ENCODE results near the gene CDH26. TPM values are rescaled to one million over a fixed set of nuclear protein-coding genes. Genes with fewer than 3 reads are reported as not detected.

Gene CDH26
- total RNA-seq, 2 experiments from 2014 or later: 0.19 to 0.36 TPM

DNA sequence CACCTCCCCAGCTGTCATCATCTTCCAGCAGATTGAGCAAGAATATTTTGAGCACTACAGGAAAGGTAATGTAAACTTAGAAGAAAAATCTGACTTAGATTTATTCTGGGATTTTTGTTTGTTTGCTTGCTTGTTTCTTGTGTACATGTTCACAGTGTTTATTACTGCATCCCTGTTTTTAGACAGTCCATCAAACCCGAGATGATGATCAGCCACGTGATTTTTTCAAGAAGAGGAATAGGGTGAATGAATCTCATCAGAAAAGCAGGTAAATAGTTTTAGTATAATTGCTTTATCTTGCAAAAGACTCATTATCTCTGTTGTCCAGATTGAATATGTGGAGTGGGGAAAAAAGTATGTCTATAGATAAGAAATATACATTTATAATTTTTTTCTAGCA, 16.0 kb upstream of the CDH26 start:
- H3K4me1 ChIP-seq (ENCODE audit: insufficient read depth, low read length, poor library complexity, severe bottlenecking): peaks cover 21% of the 10 kb centered on the region
- POLR2A ChIA-PET: no interaction called here
- H3K79me2 ChIP-seq (ENCODE audit: insufficient read depth, low read depth, low read length): peaks cover 13% of the 10 kb centered on the region
- CTCF ChIA-PET (ENCODE audit: unreplicated experiment): no interaction called here
- no peaks in the 10 kb centered on the region for H3K9me3 ChIP-seq (ENCODE audit: low read length)
- BruUV-seq (replicated peaks): no TSS peak
- no peaks in the 10 kb centered on the region for H3K9me2 ChIP-seq (ENCODE audit: insufficient read depth, low read length)
- H3K36me3 ChIP-seq (ENCODE audit: insufficient read depth, low read length): peaks cover 37% of the 10 kb centered on the region
- H3K27ac ChIP-seq (ENCODE audit: low read depth, low read length, poor library complexity, severe bottlenecking): no peak overlapping the region
- no peak overlapping the region for H3K4me3 ChIP-seq (ENCODE audit: low read depth, low read length, poor library complexity, severe bottlenecking)
- 0 out of 2 replicates have a peak overlapping the region, but pooled peaks have one; percentile 13 for H3K4me2 ChIP-seq (ENCODE audit: low read length)
- H2AFZ ChIP-seq (ENCODE audit: low read length): no peak overlapping the region
- TF ChIP-seq EZH2phosphoT487 (IDR thresholded peaks at IDR 0.05; ENCODE audit: borderline replicate concordance, low read depth, low read length): no peak
- TF ChIP-seq, protein P1, sequence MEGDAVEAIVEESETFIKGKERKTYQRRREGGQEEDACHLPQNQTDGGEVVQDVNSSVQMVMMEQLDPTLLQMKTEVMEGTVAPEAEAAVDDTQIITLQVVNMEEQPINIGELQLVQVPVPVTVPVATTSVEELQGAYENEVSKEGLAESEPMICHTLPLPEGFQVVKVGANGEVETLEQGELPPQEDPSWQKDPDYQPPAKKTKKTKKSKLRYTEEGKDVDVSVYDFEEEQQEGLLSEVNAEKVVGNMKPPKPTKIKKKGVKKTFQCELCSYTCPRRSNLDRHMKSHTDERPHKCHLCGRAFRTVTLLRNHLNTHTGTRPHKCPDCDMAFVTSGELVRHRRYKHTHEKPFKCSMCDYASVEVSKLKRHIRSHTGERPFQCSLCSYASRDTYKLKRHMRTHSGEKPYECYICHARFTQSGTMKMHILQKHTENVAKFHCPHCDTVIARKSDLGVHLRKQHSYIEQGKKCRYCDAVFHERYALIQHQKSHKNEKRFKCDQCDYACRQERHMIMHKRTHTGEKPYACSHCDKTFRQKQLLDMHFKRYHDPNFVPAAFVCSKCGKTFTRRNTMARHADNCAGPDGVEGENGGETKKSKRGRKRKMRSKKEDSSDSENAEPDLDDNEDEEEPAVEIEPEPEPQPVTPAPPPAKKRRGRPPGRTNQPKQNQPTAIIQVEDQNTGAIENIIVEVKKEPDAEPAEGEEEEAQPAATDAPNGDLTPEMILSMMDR (conservative IDR thresholded peaks at IDR 0.05; ENCODE audit: low read length): no peak
- intact Hi-C loops (cut with micrococcal nuclease; ENCODE audit: unreplicated experiment): loop anchor here (10.0 kb wide), 1 partner anchor 463 kb away; no protein-coding TSS in a partner anchor
- no peaks in the 10 kb centered on the region; the same call in 1 of the 2 replicates for H4K20me1 ChIP-seq (ENCODE audit: insufficient read depth, low read length)
- DNase-seq (ENCODE audit: low spot score): no peak

DNA sequence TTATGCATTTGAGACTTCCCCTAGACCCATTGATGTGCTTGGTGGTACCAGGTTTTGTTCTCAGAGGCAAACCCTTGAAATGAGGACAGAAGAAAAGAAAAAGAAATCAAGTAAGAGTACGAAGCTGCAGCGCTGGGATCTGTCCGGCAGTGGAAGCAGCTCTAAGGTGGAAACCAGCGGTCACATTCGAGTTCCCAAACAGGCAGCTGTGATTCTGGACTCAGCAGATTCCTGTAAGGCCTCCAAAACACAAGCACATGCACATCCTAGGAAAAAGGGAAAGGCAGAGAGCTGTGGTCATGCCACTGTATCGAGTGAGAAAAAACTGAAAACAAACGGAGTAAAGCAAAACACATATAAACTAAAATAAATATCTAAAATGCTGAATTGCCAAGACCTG, 13.5 kb upstream of the CDH26 start:
- intact Hi-C loops (cut with micrococcal nuclease; ENCODE audit: unreplicated experiment): loop anchor here (10.0 kb wide), 1 partner anchor 460 kb away; no protein-coding TSS in a partner anchor
- BruUV-seq (replicated peaks): no TSS peak
- Histone ChIP-seq H3K9me2 (ENCODE audit: insufficient read depth, low read length) (no peaks in the 10 kb centered on the region), H3K79me2 (ENCODE audit: insufficient read depth, low read depth, low read length) (peaks cover 13% of the 10 kb centered on the region), H4K20me1 (ENCODE audit: insufficient read depth, low read length) (no peaks in the 10 kb centered on the region), H2AFZ (ENCODE audit: low read length) (no peak overlapping the region), H3K4me3 (ENCODE audit: low read depth, low read length, poor library complexity, severe bottlenecking) (no peak overlapping the region), H3K4me1 (ENCODE audit: insufficient read depth, low read length, poor library complexity, severe bottlenecking) (peaks cover 23% of the 10 kb centered on the region), H3K4me2 (ENCODE audit: low read length) (no peak overlapping the region), H3K36me3 (ENCODE audit: insufficient read depth, low read length) (peaks cover 37% of the 10 kb centered on the region), H3K27ac (ENCODE audit: low read depth, low read length, poor library complexity, severe bottlenecking) (no peak overlapping the region), H3K9me3 (ENCODE audit: low read length) (no peaks in the 10 kb centered on the region)
- POLR2A ChIA-PET: no interaction called here
- CTCF ChIA-PET (ENCODE audit: unreplicated experiment): no interaction called here
- no peak for DNase-seq (ENCODE audit: low spot score)
- no peak for TF ChIP-seq EZH2phosphoT487 (IDR thresholded peaks at IDR 0.05; ENCODE audit: borderline replicate concordance, low read depth, low read length)
- TF ChIP-seq, protein P1 (conservative IDR thresholded peaks at IDR 0.05; ENCODE audit: low read length): no peak

DNA sequence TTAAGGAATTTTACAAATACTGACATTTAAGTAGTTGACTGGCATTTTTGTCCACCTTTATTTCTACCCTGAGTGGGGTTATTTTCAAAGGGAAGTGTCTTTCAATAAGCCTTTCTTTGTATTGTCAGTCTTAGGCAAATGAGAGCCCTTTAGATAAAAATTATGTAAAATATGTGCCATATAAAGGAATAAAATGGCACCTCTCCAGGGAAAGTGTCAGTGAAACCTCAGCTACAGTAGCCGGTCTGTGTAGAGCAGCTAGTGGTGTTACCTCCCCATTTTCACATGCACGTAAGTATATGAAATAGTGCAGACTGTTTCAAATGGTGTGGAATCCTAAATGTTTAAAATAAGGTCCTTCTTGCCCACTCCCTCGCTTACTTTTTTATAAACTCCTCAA, 13.0 kb upstream of the CDH26 start:
- CTCF ChIA-PET (ENCODE audit: unreplicated experiment): no interaction called here
- no peak for DNase-seq (ENCODE audit: low spot score)
- H3K9me2 ChIP-seq (ENCODE audit: insufficient read depth, low read length): no peaks in the 10 kb centered on the region
- no peak overlapping the region for H3K4me3 ChIP-seq (ENCODE audit: low read depth, low read length, poor library complexity, severe bottlenecking)
- peaks cover 13% of the 10 kb centered on the region for H3K79me2 ChIP-seq (ENCODE audit: insufficient read depth, low read depth, low read length)
- H3K27ac ChIP-seq (ENCODE audit: low read depth, low read length, poor library complexity, severe bottlenecking): no peak overlapping the region
- H3K4me2 ChIP-seq (ENCODE audit: low read length): no peak overlapping the region
- no peak overlapping the region for H2AFZ ChIP-seq (ENCODE audit: low read length)
- intact Hi-C loops (cut with micrococcal nuclease; ENCODE audit: unreplicated experiment): loop anchor here (10.0 kb wide), 1 partner anchor 460 kb away; no protein-coding TSS in a partner anchor
- H3K4me1 ChIP-seq (ENCODE audit: insufficient read depth, low read length, poor library complexity, severe bottlenecking): peaks cover 23% of the 10 kb centered on the region
- H3K9me3 ChIP-seq (ENCODE audit: low read length): no peaks in the 10 kb centered on the region
- peaks cover 37% of the 10 kb centered on the region for H3K36me3 ChIP-seq (ENCODE audit: insufficient read depth, low read length)
- TF ChIP-seq EZH2phosphoT487 (IDR thresholded peaks at IDR 0.05; ENCODE audit: borderline replicate concordance, low read depth, low read length): no peak
- TF ChIP-seq, protein P1 (conservative IDR thresholded peaks at IDR 0.05; ENCODE audit: low read length): no peak
- POLR2A ChIA-PET: interaction anchor here (1.0 kb wide), 1 partner anchor 8 kb away, joined by 3 read pairs; no protein-coding TSS in a partner anchor
- no TSS peak for BruUV-seq (replicated peaks)
- H4K20me1 ChIP-seq (ENCODE audit: insufficient read depth, low read length): no peaks in the 10 kb centered on the region

Measured in OCI-LY7 (cell line).